Right renal cortex interstitium (tissue), 3 donors: ENCODE results near the gene SIAH3. TPM values are rescaled to one million over a fixed set of nuclear protein-coding genes. Genes with fewer than 3 reads are reported as not detected.

Experiments used
- DNase-seq, 3 donors: peaks; one replicate each; pipeline ENCODE4 v3.0.0-alpha.2; 2013; ENCODE audit warnings: low read depth in 3 of 3, low spot score in 2 of 3
- polyA plus RNA-seq, 3 donors: library from polyadenylated mRNA; unstranded; fragments of 120-200 nt; gene quantifications; one replicate each; pipeline ENCODE4 v1.2.1, GENCODE V29; 2013; ENCODE audit not compliant: insufficient read length in 3 of 3

The SIAH3 gene
- polyA plus RNA-seq, 3 donors = 0.79 to 0.91 (median 0.85) TPM

GRCh38 chr13:45863709-45864590 is 12.4 kb upstream of the SIAH3 start:
- no peak for DNase-seq

GRCh38 chr13:45861322-45861721 is 9.8 kb upstream of the SIAH3 start:
- DNase-seq = no peak

- no peak for DNase-seq
Observed at GRCh38 chr13:45860240-45860639, 8.7 kb upstream of the SIAH3 start.

- DNase-seq = no peak
Observed at GRCh38 chr13:45859705-45860104, 8.2 kb upstream of the SIAH3 start.

GRCh38 chr13:45852494-45852893 is 941 bp upstream of the SIAH3 start:
- DNase-seq = no peak

GRCh38 chr13:45851956-45852355 is 403 bp upstream of the SIAH3 start:
- DNase-seq = no peak

- DNase-seq = no peak
Observed at GRCh38 chr13:45850027-45850613, 1.4 kb downstream of the SIAH3 start.

- DNase-seq = no peak
Observed at GRCh38 chr13:45849408-45849807, 2.1 kb downstream of the SIAH3 start.

GRCh38 chr13:45847554-45848224 is 3.9 kb downstream of the SIAH3 start:
- no peak for DNase-seq

GRCh38 chr13:45846681-45847080 is 4.9 kb downstream of the SIAH3 start:
- DNase-seq = no peak

GRCh38 chr13:45838171-45838745 is 13.3 kb downstream of the SIAH3 start:
- no peak for DNase-seq

- no peak for DNase-seq
Observed at GRCh38 chr13:45837111-45837510, 14.4 kb downstream of the SIAH3 start.

GRCh38 chr13:45834411-45834994 is 17.1 kb downstream of the SIAH3 start:
- DNase-seq = no peak

- DNase-seq = no peak
Observed at GRCh38 chr13:45833663-45834375, 17.7 kb downstream of the SIAH3 start.

GRCh38 chr13:45833242-45833641 is 18.3 kb downstream of the SIAH3 start:
- DNase-seq = no peak

GRCh38 chr13:45831851-45832250 is 19.7 kb downstream of the SIAH3 start:
- DNase-seq = no peak

- no peak for DNase-seq
Observed at GRCh38 chr13:45830121-45830520, 21.4 kb downstream of the SIAH3 start.

GRCh38 chr13:45828256-45828968 is 23.1 kb downstream of the SIAH3 start:
- DNase-seq = no peak

- DNase-seq = no peak
Observed at GRCh38 chr13:45827318-45827717, 24.2 kb downstream of the SIAH3 start.

- no peak for DNase-seq
Observed at GRCh38 chr13:45826731-45827130, 24.8 kb downstream of the SIAH3 start.
